ENCODE measurements around the gene MCM10. TPM values are rescaled to one million over a fixed set of nuclear protein-coding genes. Genes with fewer than 3 reads are reported as not detected.

The MCM10 gene
- total RNA-seq, 1 donor from 2014 or later: 4.2 TPM

DNA sequence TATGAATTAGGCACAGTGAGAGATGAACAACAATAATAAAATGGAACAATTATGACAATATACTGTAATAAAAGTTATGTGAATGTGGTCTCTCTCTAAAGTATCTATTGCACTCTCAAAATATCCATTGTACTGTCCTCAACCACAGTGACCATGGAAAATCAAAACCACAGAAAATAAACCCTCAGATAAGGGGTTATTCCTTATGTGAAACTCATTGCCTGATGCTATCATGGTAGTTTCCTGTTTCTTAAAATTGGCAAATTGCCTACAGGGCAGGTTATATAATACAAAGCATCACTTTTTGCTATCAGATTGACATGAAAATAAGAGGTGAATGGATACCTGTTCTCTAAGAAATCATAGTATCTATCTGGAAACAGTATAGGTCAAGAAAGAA, 3.8 kb downstream of the MCM10 start:
- DNase-seq: no peak

- DNase-seq: no peak
Observed at GRCh38 chr10:13167568-13167967, 6.2 kb downstream of the MCM10 start.

- DNase-seq: no peak
Observed at GRCh38 chr10:13168781-13169180, 7.4 kb downstream of the MCM10 start.

DNA sequence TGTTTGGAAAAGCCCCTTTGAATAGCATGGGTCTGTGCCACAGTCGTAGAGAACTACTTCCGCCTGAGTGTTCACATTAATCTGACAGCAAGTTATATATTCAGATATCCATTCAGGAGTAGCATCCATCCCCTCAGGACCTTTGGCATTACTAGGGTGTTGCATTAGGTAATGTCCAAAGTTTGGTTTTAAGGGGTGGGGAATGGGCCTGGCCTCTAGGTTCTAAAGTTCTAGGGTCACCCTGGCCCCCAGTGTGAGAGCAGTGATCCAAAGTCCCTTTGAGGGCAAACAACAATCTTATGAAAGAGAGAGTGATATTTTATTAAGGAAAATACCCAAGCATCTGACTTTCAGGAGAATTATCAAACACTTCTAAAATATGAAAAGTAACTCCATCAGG, 12.3 kb downstream of the MCM10 start:
- DNase-seq: no peak

DNA sequence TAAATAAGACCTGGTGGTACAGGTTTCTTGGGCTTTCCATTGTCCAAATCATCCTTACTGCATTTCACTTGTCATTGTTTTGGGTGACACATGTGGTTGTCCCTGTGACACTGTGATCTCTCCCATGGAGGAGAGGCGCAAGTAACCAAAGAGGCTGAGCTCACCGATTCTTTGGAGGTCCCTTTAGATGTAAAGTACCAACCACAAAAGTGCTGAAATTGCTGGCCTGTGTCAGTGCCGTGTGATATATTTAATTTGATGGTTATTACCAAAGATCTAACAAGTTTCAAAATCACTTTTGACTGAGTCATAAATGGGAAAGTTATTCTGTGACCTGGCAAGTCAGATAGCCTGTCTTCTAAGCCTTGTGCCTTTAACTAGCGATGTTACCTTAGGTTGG, 19.4 kb downstream of the MCM10 start:
- DNase-seq: no peak

DNA sequence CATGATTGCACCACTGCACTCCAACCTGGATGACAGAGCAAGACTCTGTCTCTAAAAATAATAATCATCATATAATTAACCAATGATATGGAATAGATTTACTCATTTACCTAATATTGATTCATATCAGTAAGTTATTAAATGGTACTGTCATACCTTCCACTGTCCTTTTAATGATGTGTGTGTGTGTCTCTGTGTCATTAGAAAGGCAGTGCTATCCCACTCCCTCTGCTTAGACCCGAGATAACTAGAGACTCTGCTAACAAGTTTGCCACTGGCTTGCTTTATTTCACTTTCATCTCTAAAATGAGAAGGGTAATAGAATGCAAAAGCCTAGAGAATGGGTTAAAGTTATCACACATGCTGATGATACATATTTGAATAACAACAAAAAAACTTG, 21.1 kb downstream of the MCM10 start:
- DNase-seq: no peak

DNA sequence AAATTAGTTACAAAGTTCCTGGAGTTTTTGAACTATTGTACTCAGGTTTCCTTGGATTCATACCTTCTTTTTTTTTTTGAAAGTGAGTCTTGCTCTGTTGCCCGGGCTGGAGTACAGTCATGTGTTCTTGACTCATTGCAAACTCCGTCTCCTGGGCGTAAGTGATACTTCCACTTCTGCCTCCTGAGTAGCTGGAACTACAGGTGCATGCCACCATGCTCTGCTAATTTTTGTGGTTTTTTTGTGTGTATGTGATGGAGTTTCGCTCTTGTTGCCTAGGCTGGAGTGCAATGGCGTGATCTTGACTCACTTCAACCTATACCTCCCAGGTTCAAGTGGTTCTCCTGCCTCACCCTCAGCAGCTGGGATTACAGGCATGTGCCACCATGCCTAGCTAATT, 22.3 kb downstream of the MCM10 start:
- no peak for DNase-seq

DNA sequence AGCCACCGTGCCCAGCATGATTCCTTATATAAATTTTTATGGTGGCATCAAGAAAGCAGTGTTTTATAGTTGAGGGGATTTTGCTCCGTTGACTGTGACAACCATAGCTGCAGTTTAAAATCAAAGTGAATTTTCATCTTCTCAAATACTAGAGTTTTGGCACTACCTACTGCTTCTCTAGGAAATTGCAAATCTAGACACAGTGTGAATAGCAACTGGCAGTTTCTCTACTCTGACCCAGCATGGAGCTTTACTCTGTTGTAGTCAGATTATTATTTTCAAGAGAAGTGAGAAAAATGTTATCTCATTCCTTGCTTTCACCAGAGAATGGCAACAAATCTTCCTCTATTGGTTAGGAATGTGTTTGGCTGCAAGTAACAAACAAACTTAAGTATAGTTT, 22.9 kb downstream of the MCM10 start:
- DNase-seq: no peak

GRCh38 chr10:13184730-13185514, 23.6 kb downstream of the MCM10 start:
- peak; percentile 3 for DNase-seq

- no peak for DNase-seq
Observed at GRCh38 chr10:13187135-13187534, 25.8 kb downstream of the MCM10 start.

DNA sequence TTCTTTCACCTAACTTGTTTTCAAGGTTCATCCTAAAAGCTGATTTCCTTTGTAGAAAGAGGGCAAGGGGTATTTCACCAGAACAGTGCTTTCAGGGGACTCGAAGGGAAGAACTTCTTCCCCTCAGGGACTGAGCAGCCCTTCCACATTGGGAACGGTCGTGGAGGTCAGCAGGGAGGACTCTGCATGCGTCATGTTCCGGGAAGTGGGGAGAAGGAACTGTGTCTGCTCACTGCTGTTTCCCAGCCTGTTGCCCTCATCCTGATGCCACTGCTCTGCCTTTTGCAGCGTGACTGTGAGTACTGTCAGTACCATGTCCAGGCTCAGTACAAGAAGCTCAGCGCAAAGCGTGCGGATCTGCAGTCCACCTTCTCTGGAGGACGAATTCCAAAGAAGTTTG, 27.2 kb downstream of the MCM10 start:
- DNase-seq: no peak

DNA sequence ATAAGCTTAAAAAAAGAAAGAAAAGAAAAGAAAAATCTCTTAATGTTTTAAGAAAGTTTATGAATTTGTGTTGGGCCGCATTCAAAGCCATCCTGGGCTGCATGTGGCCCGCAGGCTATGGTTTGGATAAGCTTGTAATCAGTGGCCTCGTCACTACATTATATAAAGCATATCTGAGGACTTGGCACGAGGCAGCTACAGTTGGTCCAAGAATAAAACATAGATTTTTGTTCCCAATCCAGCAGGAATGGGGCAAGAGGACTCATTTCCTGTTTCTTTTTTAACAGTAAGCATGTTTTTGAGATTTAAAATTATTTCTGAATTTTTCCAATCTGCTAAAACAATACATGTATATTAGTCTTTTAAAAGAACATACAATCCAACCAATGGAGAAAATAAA, 28.6 kb downstream of the MCM10 start:
- DNase-seq: peak; percentile 4

- no peak for DNase-seq
Observed at GRCh38 chr10:13190816-13191215, 29.5 kb downstream of the MCM10 start.

- no peak for DNase-seq
Observed at GRCh38 chr10:13191362-13191761, 30.0 kb downstream of the MCM10 start.

- no peak for DNase-seq
Observed at GRCh38 chr10:13193637-13194036, 32.3 kb downstream of the MCM10 start.

- no peak for DNase-seq
Observed at GRCh38 chr10:13195016-13195415, 33.7 kb downstream of the MCM10 start.

GRCh38 chr10:13201132-13201531, 39.8 kb downstream of the MCM10 start:
- DNase-seq: no peak

GRCh38 chr10:13206091-13206490, 44.7 kb downstream of the MCM10 start:
- no peak for DNase-seq

DNA sequence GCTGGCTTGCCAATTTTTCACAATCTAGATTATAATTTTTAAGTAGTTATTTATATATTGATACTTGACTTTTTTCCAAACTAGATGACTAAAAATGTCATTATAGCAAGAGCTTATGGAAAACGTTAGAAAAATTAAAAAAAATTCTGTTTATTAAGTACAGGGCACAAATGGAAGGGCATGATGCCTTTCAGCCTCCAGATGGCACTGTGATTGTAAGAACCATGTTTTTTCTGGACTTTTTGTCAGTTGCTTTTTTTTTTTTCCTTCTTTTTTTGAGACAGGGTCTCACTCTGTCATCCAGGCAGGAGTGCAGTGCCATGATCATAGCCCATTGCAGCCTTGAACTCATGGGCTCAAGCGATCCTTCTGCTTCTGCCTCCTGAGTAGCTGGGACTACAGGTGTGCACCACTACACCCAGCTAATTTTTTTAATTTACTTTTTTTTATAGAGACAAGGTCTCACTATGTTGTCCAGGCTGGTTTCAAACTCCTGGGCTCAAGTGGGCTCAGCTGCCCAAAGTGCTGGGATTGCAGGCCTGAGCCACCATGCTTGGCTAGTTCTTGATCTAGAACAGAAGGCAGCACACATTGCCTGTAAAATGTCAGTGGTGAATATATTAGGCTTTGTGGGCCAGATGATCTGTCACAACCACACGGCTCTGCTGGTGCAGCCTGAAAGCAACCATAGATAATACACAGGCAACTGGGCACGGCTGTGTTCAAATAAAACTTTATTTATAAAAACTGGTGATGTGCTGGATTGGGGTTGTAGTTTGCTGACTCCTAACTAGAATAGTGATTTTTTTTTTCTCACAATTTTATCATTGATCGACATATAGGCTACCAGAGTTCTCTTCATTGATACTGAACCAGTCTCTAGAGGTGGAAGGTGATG, 45.4 kb downstream of the MCM10 start:
- DNase-seq: peak; percentile 55

DNA sequence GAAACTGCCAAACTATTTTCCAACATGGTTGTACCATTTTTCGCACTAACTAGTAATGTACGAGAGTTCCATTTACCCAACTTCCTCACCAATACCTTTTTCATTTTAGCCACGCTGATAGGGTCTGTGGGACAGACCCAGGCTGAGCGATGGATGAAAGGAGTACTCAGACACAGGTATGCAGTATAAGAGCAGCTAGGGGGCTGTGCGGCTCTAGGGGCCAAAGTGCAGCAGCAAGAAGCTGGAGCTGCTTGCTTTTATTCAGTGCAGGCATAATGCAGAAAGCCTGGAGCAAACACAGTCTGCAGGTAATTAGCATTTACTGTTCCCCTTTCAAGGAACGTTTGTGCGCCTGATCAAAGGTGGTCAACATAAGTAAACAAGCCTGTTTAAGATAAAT, 51.8 kb downstream of the MCM10 start:
- no peak for DNase-seq

DNA sequence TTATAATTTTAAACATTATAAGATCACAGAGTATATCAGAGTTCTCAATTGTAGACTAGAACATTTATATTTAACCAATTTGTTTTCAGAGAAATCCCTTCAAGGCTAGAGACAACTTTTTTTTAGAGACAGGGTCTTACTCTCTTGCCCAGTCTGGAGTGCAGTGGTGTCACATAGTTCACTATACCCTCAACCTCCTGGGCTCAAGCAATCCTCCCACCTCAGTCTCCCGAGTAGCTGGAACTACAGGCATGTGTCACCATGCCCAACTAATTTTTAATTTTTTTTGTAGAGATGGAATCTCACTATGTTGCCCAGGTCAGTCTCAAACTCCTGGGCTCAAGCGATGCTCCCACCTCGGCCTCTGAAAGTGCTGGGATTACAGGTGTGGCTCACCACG, 57.5 kb downstream of the MCM10 start:
- no peak for DNase-seq

- DNase-seq: peak; percentile 60
Observed at GRCh38 chr10:13219685-13220670, 58.6 kb downstream of the MCM10 start.

Data from tongue (tissue), 2 donors.